HG02623 (cell line): Measurements from ENCODE around the gene MPV17L2.

ENCODE experiments used
- ATAC-seq: cut with Tn5 transposase; IDR thresholded peaks from one replicate; pipeline ENCODE4 v1.9.1; 2021; ENCODE audit warnings: moderate library complexity; ENCODE audit not compliant: unreplicated experiment

The MPV17L2 gene

GRCh38 chr19:18160493-18160970, 32.5 kb upstream of the MPV17L2 start:
- no peak for ATAC-seq

- ATAC-seq = peak; percentile 69
Observed at GRCh38 chr19:18160971-18161635, 31.9 kb upstream of the MPV17L2 start.

- no peak for ATAC-seq
Observed at GRCh38 chr19:18161636-18162002, 31.4 kb upstream of the MPV17L2 start.

- ATAC-seq = no peak
Observed at GRCh38 chr19:18164072-18164471, 28.9 kb upstream of the MPV17L2 start.

GRCh38 chr19:18165794-18166544, 27.0 kb upstream of the MPV17L2 start:
- ATAC-seq = no peak

- ATAC-seq = no peak
Observed at GRCh38 chr19:18167011-18167410, 26.0 kb upstream of the MPV17L2 start.

GRCh38 chr19:18167975-18168645, 24.9 kb upstream of the MPV17L2 start:
- no peak for ATAC-seq

GRCh38 chr19:18168673-18169381, 24.2 kb upstream of the MPV17L2 start:
- ATAC-seq = no peak

- ATAC-seq = no peak
Observed at GRCh38 chr19:18170714-18171255, 22.2 kb upstream of the MPV17L2 start.

GRCh38 chr19:18171605-18172327, 21.3 kb upstream of the MPV17L2 start:
- no peak for ATAC-seq

- no peak for ATAC-seq
Observed at GRCh38 chr19:18172331-18173053, 20.5 kb upstream of the MPV17L2 start.

GRCh38 chr19:18173054-18173571, 19.9 kb upstream of the MPV17L2 start:
- no peak for ATAC-seq

- ATAC-seq = peak; percentile 44
Observed at GRCh38 chr19:18173572-18174288, 19.3 kb upstream of the MPV17L2 start, which contains the start of gene IFI30. Gene IFI30, plus strand, starts transcription at chr19:18173813. Its CDS starts 29 bp downstream, at chr19:18173842.

GRCh38 chr19:18174983-18175382, 18.0 kb upstream of the MPV17L2 start:
- ATAC-seq = no peak

GRCh38 chr19:18176367-18177310, 16.4 kb upstream of the MPV17L2 start:
- ATAC-seq = no peak

GRCh38 chr19:18179957-18180356, 13.1 kb upstream of the MPV17L2 start:
- ATAC-seq = no peak

- no peak for ATAC-seq
Observed at GRCh38 chr19:18183529-18183928, 9.5 kb upstream of the MPV17L2 start.

GRCh38 chr19:18185538-18185937, 7.5 kb upstream of the MPV17L2 start:
- no peak for ATAC-seq
